Right lobe of liver (tissue), 4 donors: ENCODE data around the gene GTF2IRD1.

Source experiments
- POLR2A ChIP-seq: fragments of 450-650 bp; IDR thresholded peaks from one replicate; pipeline ENCODE4 v1.6.1; 2017; ENCODE audit warnings: antibody characterized with exemption, mild to moderate bottlenecking
- TF ChIP-seq, protein P1 (sequence below), 4 donors: fragments of 200-600 bp in 3 of 4; fragments of 450-650 bp in 1 of 4; IDR thresholded peaks; one replicate each; pipeline versions ENCODE4 v1.5.1 to v1.8.0; 2016 to 2022; ENCODE audit warnings: antibody characterized with exemption in 4 of 4, mild to moderate bottlenecking in 2 of 4
- donor health status: DM: no; HTN: no; CAD: no.
- donor health status: DM: no; HTN: no; CAD: no.
- donor health status: DM: no; HTN: yes; CAD: no.

- TF ChIP-seq POLR2A: no peak
- TF ChIP-seq, protein P1, sequence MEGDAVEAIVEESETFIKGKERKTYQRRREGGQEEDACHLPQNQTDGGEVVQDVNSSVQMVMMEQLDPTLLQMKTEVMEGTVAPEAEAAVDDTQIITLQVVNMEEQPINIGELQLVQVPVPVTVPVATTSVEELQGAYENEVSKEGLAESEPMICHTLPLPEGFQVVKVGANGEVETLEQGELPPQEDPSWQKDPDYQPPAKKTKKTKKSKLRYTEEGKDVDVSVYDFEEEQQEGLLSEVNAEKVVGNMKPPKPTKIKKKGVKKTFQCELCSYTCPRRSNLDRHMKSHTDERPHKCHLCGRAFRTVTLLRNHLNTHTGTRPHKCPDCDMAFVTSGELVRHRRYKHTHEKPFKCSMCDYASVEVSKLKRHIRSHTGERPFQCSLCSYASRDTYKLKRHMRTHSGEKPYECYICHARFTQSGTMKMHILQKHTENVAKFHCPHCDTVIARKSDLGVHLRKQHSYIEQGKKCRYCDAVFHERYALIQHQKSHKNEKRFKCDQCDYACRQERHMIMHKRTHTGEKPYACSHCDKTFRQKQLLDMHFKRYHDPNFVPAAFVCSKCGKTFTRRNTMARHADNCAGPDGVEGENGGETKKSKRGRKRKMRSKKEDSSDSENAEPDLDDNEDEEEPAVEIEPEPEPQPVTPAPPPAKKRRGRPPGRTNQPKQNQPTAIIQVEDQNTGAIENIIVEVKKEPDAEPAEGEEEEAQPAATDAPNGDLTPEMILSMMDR (IDR thresholded peaks at IDR 0.05): no peak
Observed at GRCh38 chr7:74407958-74408357, 45.7 kb upstream of the GTF2IRD1 start.
